HG03439 (cell line): ENCODE measurements around the gene PCDH9.
A peak's percentile ranks its signal among the peaks of the same experiment; 100 is the strongest.

Source experiments
- ATAC-seq: cut with Tn5 transposase; IDR thresholded peaks from one replicate; pipeline ENCODE4 v1.9.1; 2021; ENCODE audit warnings: mild to moderate bottlenecking, moderate library complexity; ENCODE audit not compliant: unreplicated experiment

The PCDH9 gene

GRCh38 chr13:66506051-66506777 lies 723.9 kb downstream of the PCDH9 start:
- no peak for ATAC-seq

DNA sequence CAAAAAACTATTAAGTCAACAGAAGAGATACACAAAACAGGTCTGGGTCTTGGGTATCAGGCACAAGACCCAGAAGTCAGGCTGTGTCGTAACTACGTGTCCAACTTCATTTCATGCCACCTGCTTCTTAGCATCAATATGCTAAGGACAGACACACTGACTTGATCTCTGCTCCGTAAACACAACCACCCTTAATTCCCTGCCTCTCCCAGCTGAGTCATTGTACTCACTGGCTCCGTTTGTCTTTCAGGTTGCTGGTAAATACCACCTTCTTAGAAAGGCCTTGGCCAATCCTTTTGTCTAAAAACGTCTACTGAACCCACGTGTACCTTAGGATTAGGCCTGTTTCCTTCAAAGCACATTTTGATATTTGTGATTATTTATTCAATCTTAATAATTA lies 726.2 kb downstream of the PCDH9 start:
- ATAC-seq, result no peak

- ATAC-seq, result no peak
Measured at GRCh38 chr13:66501181-66501580, 729.0 kb downstream of the PCDH9 start.

DNA sequence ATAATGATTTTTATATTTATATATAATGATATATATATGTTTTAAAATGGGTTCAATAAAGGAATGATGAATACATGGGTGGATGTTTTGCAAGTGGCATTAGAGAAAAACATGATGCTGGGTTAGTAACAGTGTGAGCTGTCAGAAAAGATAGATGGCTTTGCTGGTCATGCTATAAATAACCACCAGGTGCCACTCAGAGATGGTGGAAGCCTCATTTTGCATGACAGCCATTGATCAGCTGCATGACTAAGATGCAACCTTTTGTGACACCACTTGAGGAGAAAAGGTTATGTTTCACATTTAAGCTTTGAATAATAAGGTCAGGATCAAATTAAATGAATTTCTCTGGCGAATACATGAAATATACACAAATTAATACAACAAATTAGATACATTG lies 737.7 kb downstream of the PCDH9 start:
- ATAC-seq, result peak; percentile 62

DNA sequence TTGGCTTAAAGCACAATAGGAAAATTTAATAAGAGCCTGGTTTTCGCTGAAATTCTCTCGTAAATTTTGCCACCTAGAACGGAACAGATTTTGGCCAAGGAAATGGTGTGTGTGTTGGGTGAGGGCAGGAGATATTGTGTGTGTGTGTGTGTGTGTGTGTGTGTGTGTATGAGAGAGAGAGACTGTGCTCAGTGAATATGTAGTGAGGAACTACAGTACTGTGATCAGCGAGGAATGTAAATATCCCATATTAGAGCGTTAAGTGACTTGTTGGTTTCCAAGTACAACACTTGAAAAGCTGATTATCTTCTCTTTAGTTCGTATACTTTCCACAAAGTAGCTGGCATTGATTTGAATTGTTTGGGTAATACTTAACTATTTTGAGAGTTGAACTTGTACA lies 738.9 kb downstream of the PCDH9 start:
- ATAC-seq, result no peak

- no peak for ATAC-seq
Measured at GRCh38 chr13:66489586-66489985, 740.5 kb downstream of the PCDH9 start.

DNA sequence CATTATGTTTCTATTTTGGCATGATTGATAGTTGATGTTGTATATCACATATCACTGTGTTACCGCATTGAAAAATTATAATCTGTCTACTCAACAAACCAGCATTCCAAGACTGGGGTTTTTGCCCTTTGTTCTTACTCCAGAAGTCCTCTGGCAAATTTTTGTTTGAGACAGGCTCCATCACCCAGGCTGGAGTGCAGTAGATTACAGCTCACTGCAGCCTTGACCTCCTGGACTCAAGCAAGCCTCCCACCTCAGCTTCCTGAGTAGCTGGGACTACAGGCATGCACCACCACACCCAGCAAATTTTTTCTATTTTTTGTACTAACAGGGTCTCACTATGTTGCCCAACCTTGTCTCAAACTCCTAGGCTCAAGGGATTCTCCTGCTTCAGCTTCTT lies 741.0 kb downstream of the PCDH9 start:
- ATAC-seq, result no peak

GRCh38 chr13:66483712-66484111 lies 746.4 kb downstream of the PCDH9 start:
- ATAC-seq, result no peak

DNA sequence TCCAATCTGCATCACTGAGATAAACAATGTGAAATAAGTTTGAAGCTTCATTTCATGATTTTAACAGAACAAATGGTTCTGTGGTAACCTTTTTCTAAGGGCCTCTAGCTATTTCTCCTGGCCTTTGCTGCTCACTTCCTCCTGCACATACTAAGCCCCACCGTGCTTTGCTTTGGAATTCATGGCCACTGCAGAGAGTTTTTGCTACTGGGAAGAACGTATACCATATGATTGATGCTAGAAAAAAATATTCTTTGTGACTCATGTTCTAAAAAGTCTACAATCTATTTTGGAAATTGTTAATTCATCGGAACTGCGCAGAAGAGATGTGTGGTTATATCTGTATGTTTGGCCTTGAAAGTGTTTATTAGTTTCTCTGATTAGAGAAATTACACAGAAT lies 747.3 kb downstream of the PCDH9 start:
- ATAC-seq, result no peak

- no peak for ATAC-seq
Measured at GRCh38 chr13:66477816-66478215, 752.3 kb downstream of the PCDH9 start.

- no peak for ATAC-seq
Measured at GRCh38 chr13:66475061-66475460, 755.1 kb downstream of the PCDH9 start.

DNA sequence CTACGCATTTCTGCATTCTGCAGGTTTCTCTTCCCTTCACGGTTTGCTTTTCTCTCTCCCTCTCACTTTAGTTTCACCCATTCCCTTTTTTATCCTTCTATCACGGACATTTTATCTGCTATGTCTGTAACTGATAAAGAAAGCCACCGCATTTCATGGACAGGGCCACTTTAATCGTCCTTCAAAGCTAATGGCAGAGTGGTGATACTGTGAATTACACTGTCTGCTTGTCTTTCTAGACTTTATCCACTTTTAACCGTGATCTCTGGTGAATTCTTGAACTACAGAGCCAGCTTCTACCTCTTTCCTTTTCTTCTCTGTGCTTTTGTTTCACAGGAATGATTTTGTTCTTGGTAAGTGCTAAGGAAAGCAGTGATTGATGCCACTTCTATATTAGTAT lies 760.4 kb downstream of the PCDH9 start:
- no peak for ATAC-seq

GRCh38 chr13:66468656-66469055 lies 761.5 kb downstream of the PCDH9 start:
- ATAC-seq, result no peak

DNA sequence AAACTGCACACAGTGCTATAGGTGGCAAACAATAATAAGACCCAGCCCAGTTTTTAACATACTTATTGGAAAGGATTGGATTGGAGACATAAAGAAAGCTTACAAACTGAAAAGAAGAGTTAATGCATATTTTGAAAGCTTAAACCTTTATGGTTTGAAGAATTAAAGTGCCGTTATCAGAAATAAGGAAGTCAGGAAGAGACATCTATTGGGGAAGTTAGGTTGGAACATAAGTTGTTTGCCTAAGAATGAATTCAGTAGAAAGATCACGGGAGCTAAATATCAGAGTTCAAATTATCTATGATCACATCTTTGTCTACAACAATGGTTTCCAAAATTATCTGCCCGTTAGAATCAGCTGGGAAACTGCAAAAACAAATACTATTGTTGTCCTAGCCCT lies 767.9 kb downstream of the PCDH9 start:
- ATAC-seq, result no peak

DNA sequence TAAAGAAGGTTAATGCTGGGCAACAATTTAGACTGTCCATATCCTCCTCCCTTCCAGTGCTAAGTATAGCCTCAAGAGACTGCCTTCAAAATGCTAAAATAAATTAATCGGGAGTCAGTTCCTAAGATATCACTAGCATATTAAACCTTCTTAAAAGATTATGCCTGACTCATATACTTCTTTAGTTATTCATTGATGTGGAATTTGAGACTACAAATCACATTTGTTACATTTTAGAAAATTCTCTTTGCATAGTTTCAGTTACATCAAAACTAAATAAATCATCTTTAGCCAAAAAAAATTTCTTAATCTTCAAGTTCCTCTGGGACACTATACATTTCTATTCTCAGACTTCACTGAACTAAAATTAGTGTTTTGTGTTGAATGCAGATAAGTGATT lies 769.1 kb downstream of the PCDH9 start:
- no peak for ATAC-seq

GRCh38 chr13:66459634-66460033 lies 770.5 kb downstream of the PCDH9 start:
- ATAC-seq, result no peak

GRCh38 chr13:66459143-66459542 lies 771.0 kb downstream of the PCDH9 start:
- no peak for ATAC-seq

- no peak for ATAC-seq
Measured at GRCh38 chr13:66446413-66446812, 783.7 kb downstream of the PCDH9 start.

DNA sequence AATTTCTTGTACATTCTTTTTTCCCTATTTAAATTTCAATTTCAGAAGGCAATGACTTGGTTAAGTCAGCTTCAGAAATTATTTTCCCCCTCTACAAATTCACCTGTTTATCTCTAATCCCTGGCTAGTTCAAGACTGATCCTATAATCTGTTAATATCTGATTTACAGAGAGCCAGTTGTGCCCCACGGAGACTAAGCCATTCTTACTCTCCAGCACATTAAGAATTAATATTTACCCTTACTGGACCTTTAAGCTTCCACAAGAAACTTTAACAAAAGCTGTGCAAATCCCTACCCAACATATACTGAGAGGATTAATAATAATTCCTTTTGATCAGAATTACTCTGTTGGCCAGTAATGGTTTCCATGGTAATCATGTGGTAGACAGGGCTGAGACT lies 786.2 kb downstream of the PCDH9 start:
- no peak for ATAC-seq

GRCh38 chr13:66440938-66441337 lies 789.2 kb downstream of the PCDH9 start:
- ATAC-seq, result no peak

DNA sequence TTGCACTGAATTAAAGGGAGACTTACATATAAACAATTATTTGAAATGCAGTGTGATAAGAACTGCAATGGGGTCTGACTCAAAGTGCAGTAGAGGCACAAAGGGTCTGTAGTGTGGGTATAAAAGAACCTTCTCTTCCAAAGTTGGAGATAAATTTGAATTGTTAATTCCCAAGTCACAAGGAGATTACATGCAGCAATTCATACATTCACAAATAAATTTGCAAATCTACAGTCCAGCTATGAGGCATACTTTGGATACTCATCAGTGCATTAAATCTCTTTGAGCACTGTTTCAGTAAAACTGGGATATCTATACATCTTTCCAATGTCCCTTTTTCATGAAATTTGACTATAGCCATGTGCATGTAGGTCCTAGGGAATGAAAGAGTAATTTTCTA lies 799.4 kb downstream of the PCDH9 start:
- no peak for ATAC-seq

DNA sequence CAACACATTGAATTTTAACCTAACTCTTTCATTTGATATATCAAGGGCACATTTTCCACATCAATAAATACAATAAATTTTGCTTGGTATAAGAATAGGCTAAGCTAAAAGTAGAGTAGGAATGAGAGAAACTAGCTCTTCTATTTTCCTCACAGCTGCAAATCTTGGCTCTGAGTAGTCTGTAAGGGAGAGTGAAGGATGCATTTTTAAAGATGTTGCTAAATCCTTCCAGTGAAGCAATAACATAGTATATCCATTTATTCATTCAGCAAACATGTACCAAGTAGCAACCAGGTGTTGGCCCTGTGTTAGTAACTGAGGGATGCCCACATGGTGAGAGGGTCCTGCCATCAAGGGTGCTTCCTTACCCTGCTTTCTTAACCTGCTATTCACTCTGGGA lies 799.9 kb downstream of the PCDH9 start:
- ATAC-seq, result no peak

DNA sequence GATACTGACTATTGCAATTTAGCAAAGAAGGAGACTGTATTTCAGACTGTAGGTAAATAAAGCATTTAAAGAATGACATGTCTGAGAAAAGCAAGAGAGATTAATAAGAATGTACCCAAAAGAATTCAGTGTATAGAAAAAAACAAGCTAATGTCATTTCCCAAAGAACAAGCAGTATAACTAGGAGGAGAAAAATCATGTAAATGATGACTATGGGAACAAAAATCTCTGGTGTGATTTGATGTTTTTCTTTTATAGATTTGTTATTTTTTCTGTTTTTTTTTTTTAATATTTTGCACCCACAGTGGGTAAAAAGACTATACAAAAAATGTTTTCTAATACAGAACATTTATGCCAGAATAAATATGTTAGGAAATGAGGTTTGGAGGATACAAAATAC lies 801.0 kb downstream of the PCDH9 start:
- ATAC-seq, result no peak
